Neutrophil (primary cell): ENCODE results near the gene ERVFRD-1.
"Not testable (repeated sequence)": the region's sequence is repeated elsewhere in the genome, so short reads cannot be mapped to it uniquely, and the experiment has no call there.

Source experiments
- H3K27ac ChIP-seq: fragments of 200-600 bp; sonication (generic); 2 replicates; pipeline ENCODE4 v1.5.1; 2016; ENCODE audit warnings: mild to moderate bottlenecking, moderate library complexity
- H3K27me3 ChIP-seq: fragments of 200-600 bp; sonication (generic); 2 replicates; pipeline ENCODE4 v1.6.0; 2016; ENCODE audit warnings: mild to moderate bottlenecking
- H3K36me3 ChIP-seq: fragments of 200-600 bp; sonication (generic); 2 replicates; pipeline ENCODE4 v1.5.1; 2017
- H3K4me1 ChIP-seq, 2 experiments: fragments of 200-600 bp in 1 of 2; sonication (generic) in 1 of 2; 1 replicate in 1 of 2; 2 replicates in 1 of 2; pipeline versions ENCODE4 v1.5.1 to v1.6.1; 2013 to 2016; ENCODE audit warnings: low read depth in 1 of 2, low read length in 1 of 2, mild to moderate bottlenecking in 1 of 2, moderate library complexity in 1 of 2; ENCODE audit not compliant: control insufficient read depth in 1 of 2, insufficient read depth in 1 of 2
- H3K4me3 ChIP-seq, 2 experiments: fragments of 200-600 bp in 1 of 2; sonication (generic) in 1 of 2; 1 replicate in 1 of 2; 2 replicates in 1 of 2; pipeline ENCODE4 v1.5.1; 2013 to 2016; ENCODE audit warnings: low read depth in 1 of 2, low read length in 1 of 2, mild to moderate bottlenecking in 1 of 2, moderate library complexity in 1 of 2
- H3K9me3 ChIP-seq: fragments of 200-600 bp; sonication (generic); 2 replicates; pipeline ENCODE4 v1.5.1; 2016
- TF ChIP-seq, protein P1 (sequence below): fragments of 200-600 bp; sonication (generic); IDR thresholded peaks from 2 replicates; pipeline ENCODE4 v1.5.1; 2016; ENCODE audit warnings: antibody characterized with exemption

ERVFRD-1 gene

DNA sequence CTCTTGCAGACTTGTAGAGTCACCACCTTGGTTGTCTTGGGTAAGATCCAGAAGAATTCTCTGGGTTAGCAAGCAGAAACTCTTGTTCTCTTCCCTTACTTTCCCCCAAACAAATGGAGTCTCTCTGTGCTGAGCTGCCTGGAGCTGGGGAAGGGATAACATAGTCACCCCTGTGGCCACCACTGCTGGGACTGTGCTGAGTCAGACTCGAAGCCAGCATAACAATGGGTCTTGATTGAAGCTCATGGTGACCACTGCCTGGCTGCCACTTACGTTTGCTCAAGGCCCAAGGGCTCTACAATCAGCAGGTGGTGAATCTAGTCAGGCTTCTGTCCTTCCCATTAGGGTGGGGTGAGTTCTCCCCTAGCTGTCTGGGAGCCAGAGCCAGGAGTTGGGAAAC is 15.4 kb upstream of the ERVFRD-1 start:
- no peak overlapping the region for H3K4me3 ChIP-seq
- H3K27ac ChIP-seq = no peak overlapping the region
- no peaks in the 10 kb centered on the region for H3K27me3 ChIP-seq
- no peaks in the 10 kb centered on the region for H3K9me3 ChIP-seq
- H3K36me3 ChIP-seq = no peaks in the 10 kb centered on the region
- no peaks in the 10 kb centered on the region for H3K4me1 ChIP-seq
- TF ChIP-seq, protein P1, sequence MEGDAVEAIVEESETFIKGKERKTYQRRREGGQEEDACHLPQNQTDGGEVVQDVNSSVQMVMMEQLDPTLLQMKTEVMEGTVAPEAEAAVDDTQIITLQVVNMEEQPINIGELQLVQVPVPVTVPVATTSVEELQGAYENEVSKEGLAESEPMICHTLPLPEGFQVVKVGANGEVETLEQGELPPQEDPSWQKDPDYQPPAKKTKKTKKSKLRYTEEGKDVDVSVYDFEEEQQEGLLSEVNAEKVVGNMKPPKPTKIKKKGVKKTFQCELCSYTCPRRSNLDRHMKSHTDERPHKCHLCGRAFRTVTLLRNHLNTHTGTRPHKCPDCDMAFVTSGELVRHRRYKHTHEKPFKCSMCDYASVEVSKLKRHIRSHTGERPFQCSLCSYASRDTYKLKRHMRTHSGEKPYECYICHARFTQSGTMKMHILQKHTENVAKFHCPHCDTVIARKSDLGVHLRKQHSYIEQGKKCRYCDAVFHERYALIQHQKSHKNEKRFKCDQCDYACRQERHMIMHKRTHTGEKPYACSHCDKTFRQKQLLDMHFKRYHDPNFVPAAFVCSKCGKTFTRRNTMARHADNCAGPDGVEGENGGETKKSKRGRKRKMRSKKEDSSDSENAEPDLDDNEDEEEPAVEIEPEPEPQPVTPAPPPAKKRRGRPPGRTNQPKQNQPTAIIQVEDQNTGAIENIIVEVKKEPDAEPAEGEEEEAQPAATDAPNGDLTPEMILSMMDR = no peak

DNA sequence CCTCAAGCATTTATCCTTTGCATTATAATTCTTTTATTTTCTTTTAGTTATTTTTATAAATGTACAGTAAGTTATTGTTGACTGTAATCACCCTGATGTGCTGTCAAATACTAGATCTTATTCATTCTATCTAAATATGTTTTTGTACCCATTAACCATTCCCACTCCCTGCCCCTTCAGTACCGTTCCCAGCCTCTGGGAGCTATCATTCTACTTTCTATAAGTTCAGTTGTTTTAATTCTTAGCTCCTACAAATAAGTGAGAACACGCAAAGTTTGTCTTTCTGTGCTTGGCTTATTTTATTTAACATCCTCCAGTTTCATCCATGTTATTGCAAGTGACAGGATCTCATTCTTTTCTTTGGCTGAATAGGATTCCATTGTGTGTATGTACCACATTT is 12.5 kb upstream of the ERVFRD-1 start:
- H3K27ac ChIP-seq = no peak overlapping the region
- TF ChIP-seq, protein P1 = no peak
- no peaks in the 10 kb centered on the region for H3K27me3 ChIP-seq
- no peaks in the 10 kb centered on the region for H3K9me3 ChIP-seq
- H3K4me1 ChIP-seq = no peaks in the 10 kb centered on the region
- H3K36me3 ChIP-seq = no peaks in the 10 kb centered on the region
- no peak overlapping the region for H3K4me3 ChIP-seq

DNA sequence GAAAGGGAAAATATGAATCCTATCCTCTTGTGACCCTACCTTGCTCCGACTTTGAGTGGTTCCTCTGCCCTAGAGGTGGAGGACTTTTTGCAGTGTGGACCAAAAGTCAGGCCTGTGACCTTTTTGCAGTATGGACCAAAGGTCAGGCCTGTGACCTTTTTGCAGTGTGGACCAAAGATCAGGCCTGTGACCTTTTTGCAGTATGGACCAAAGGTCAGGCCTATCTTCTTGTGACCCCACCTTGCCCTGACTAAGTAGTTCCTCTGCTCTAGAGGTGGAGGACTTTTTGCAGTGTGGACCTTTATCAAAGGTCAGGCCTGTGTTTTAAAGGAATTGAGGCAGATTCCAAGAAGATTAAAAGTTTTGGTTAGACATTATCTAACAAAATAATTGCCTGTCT is 10.9 kb upstream of the ERVFRD-1 start:
- no peaks in the 10 kb centered on the region for H3K9me3 ChIP-seq

DNA sequence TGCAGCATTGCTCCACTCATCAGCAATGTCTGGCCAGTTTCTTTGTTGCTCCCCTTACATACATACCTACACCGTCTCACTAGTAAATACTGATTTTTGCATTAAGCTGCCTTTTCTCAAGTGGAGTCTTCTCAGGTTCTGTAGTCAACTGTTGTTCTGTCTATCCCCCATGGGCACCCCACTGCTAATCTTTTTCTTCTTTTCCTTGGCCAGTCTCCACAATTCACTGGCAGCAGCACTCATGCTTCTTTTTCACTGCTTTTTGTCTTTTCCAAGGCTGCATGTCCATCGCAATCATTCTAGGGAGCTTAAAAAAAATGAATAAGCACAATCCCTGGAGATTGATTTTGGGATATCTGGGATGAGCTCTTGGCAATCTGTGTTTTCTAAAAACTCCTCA is 10.3 kb upstream of the ERVFRD-1 start:
- H3K9me3 ChIP-seq = no peaks in the 10 kb centered on the region
- H3K4me1 ChIP-seq = no peaks in the 10 kb centered on the region
- no peaks in the 10 kb centered on the region for H3K27me3 ChIP-seq
- H3K36me3 ChIP-seq = no peaks in the 10 kb centered on the region
- H3K4me3 ChIP-seq = no peak overlapping the region
- H3K27ac ChIP-seq = no peak overlapping the region
- TF ChIP-seq, protein P1 = no peak

More for the DNA sequence above, 10.9 kb upstream of the ERVFRD-1 start:
- Histone ChIP-seq H3K4me1 (no peaks in the 10 kb centered on the region), H3K27me3 (no peaks in the 10 kb centered on the region), H3K36me3 (no peaks in the 10 kb centered on the region), H3K4me3 (no peak overlapping the region), H3K27ac (no peak overlapping the region)
- TF ChIP-seq, protein P1 = no peak

DNA sequence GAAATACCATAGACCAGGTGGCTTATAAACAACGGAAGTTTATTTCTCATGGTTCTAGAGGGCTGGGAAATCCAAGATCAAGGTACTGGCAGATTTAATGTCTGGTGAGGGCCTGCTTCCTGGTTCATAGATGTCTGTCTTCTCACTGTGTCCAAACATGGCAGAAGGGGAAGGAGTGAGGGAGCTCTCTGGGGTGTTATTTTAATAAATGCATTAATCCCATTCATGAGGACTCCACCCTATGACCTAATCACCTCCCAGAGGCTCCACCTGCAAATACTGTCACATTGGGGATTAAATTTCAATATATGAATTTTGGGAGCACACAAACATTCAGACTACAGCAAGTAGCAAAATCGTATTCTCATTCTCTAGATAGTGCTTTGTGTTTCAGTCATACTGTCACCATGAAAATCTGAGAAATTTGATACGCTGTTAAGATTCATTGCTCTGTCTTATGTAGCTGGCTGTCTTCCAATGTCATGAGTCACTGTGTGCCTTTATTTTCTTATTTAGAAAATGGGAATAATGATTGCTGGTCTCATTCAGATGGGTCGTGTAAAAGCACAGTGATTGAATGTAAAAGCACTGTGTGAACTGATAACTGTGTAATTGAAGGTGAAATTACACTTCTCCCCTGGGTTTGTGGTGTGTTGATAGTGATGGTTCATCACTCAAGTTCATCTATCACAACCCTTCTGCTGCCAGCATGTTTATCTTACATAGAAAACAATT is 8.9 kb upstream of the ERVFRD-1 start:
- H3K27ac ChIP-seq = no peak overlapping the region
- no peaks in the 10 kb centered on the region for H3K27me3 ChIP-seq
- H3K36me3 ChIP-seq = no peaks in the 10 kb centered on the region
- no peak overlapping the region for H3K4me3 ChIP-seq
- H3K9me3 ChIP-seq = no peaks in the 10 kb centered on the region
- TF ChIP-seq, protein P1 = no peak
- H3K4me1 ChIP-seq = no peaks in the 10 kb centered on the region

DNA sequence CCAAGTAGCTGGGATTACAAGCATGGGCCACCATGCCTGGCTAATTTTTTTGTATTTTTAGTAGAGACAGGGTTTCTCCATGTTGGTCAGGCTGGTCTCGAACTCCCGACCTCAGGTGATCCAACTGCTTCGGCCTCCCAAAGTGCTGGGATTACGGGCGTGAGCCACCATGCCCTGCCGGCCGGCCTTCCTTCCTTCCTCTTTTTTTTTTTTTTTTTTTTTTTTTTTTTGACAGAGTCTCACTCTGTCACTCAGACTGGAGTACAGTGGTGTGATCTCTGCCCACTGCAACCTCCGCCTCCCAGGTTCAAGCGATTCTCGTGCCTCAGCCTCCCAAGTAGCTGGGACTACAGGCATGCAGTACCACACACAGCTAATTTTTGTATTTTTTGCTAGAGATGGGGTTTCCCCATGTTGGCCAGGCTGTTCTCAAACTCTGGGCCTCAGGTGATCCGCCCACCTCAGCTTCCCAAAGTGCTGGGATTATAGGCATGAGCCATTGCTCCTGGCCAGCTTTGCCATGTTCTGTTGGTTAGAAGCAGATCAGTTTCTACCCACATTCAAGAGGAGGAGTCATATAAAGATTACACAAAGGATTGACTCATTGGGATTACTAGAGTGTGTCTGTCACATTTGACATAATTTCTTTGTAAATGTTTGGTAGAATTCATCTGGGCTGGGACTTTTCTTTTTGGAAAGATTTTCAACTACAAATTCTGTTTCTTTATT is 4.4 kb upstream of the ERVFRD-1 start:
- H3K4me1 ChIP-seq = not testable (repeated sequence)

More for the DNA sequence above, 4.4 kb upstream of the ERVFRD-1 start:
- H3K9me3 ChIP-seq, H3K36me3 ChIP-seq, H3K27ac ChIP-seq, H3K27me3 ChIP-seq, H3K4me3 ChIP-seq: not testable (repeated sequence)
